ENCODE results near the gene ADCY3. TPM values are rescaled to one million over a fixed set of nuclear protein-coding genes. Genes with fewer than 3 reads are reported as not detected.

Gene ADCY3
- total RNA-seq, 1 experiment from 2014 or later, result 71.1 TPM

DNA sequence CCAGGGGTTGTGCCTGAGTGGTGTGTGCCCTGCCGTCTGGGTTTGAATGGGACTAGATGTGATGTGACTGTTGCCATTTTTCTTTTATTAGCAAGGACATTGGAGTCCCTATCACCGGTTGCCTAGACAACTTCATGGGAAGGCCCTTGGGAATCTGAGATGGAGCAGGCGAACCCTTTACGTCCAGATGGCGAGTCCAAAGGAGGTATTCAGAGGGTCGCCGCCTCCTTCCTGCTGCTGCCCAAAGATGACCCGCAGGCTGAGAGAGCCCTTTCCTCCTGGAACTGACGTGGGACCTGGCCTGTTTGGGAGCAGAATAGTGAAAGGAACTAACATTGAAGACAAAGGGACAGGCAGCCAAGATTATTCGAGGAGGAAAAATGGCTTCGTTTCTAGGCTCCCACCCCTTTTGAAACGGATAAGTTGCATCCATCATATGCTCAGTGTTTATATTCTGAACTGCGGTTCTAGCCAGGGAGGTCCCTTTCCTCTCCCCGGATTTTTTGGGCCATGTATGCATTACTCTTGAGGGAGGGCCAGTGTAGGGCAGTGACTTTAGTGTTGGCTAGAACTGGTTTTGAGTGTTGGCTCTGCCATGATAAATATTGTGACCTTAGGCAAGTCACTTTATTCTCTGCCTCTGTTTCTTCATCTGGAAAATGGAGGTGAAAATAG is 126.1 kb downstream of the ADCY3 start:
- Histone ChIP-seq H3K4me1 (ENCODE audit: control insufficient read depth in 1 of 2, insufficient read depth in 2 of 2, low read length in 2 of 2) (peaks cover 12 to 34% of the 10 kb centered on the region in 2 experiments), H3K27ac (ENCODE audit: low read depth, low read length) (peak overlapping the region; percentile 91), H2AFZ (ENCODE audit: low read depth, low read length, poor library complexity, severe bottlenecking) (no peak overlapping the region), H3K4me2 (ENCODE audit: low read length) (peak overlapping the region; percentile 83), H3K4me3 (replicated peaks in 1 of 2; ENCODE audit: low read depth in 1 of 2, low read length in 2 of 2) (peak overlapping the region; percentile 59 to 97), H4K20me1 (ENCODE audit: insufficient read depth) (no peaks in the 10 kb centered on the region), H3K36me3 (ENCODE audit: control insufficient read depth in 1 of 2, insufficient read depth in 2 of 2, low read length in 2 of 2) (peaks cover 0 to 22% of the 10 kb centered on the region in 2 experiments; a peak in 1 of 4 replicates), H3K9me3 (ENCODE audit: control insufficient read depth in 1 of 2, insufficient read depth in 1 of 2, low read depth in 1 of 2, low read length in 2 of 2) (no peaks in the 10 kb centered on the region), H3K27me3 (ENCODE audit: insufficient read depth, low read length) (no peaks in the 10 kb centered on the region), H3K9me2 (ENCODE audit: insufficient read depth) (no peaks in the 10 kb centered on the region), H3K79me2 (ENCODE audit: insufficient read depth, low read length) (peaks cover 56% of the 10 kb centered on the region), H3K9ac (ENCODE audit: low read length) (peak overlapping the region; percentile 92)
- ChIA-PET POLR2A (interaction anchor here (1.0 kb wide), 1 partner anchor 337 kb away, joined by 3 read pairs; no protein-coding TSS in a partner anchor), CTCF (interaction anchor here (1.2 kb wide), 1 partner anchor 16 kb away, joined by 5 read pairs; no protein-coding TSS in a partner anchor), RAD21 (ENCODE audit: low non-redundant PET in 1 of 2, low total read pairs in 2 of 2, uncharacterized antibody in 2 of 2, unreplicated experiment in 2 of 2) (interaction anchor here in 1 of 2 experiments (1.4 kb wide), 1 partner anchor 34 kb away, joined by 3 read pairs; no protein-coding TSS in a partner anchor)
- intact Hi-C loops (cut with micrococcal nuclease), result loop anchor here (2.0 kb wide), 1 partner anchor 303 kb away; the partner anchor contains the start of gene NCOA1
- peak; percentile 14 for ATAC-seq
- BruUV-seq (replicated peaks), result TSS peak; percentile 84
- no peak for DNase-seq (ENCODE audit: low read depth, low spot score)
- TF ChIP-seq FOSL1 (IDR thresholded peaks at IDR 0.05; ENCODE audit: low read depth), result no peak
- no peak for TF ChIP-seq REST (IDR thresholded peaks at IDR 0.05; ENCODE audit: low read depth)
- no peak for TF ChIP-seq SRF (IDR thresholded peaks at IDR 0.05; ENCODE audit: low read depth)
- TF ChIP-seq CEBPB (IDR thresholded peaks at IDR 0.05; ENCODE audit: low read depth), result no peak

Data from HCT116 (cell line).